Measurements from ENCODE around the gene PLEKHA7.

GRCh38 chr11:16933291-16933690 is 80.9 kb downstream of the PLEKHA7 start:
- TF ChIP-seq EZH2 (IDR thresholded peaks at IDR 0.05; ENCODE audit: insufficient read depth, poor library complexity, severe bottlenecking) (no peak), EZH2phosphoT487 (IDR thresholded peaks at IDR 0.05; ENCODE audit: insufficient read depth, low read depth) (no peak)
